Stimulated activated CD8-positive, alpha-beta memory T cell treated with anti-CD3 and anti-CD28 coated beads, Interleukin-15, amount 100 ng/mL, for 4 hours (primary cell): Measurements from ENCODE around the gene SPINK1.
A peak's percentile ranks its signal among the peaks of the same experiment; 100 is the strongest.
"Not testable (repeated sequence)": the region's sequence is repeated elsewhere in the genome, so short reads cannot be mapped to it uniquely, and the experiment has no call there.

Experiments
- DNase-seq, 2 donors: peaks; one replicate each; pipeline ENCODE4 v3.0.0-alpha.2; 2020; ENCODE audit warnings: low read depth in 2 of 2

Gene SPINK1

GRCh38 chr5:147809830-147810666, 21.4 kb downstream of the SPINK1 start:
- DNase-seq: no peak

DNA sequence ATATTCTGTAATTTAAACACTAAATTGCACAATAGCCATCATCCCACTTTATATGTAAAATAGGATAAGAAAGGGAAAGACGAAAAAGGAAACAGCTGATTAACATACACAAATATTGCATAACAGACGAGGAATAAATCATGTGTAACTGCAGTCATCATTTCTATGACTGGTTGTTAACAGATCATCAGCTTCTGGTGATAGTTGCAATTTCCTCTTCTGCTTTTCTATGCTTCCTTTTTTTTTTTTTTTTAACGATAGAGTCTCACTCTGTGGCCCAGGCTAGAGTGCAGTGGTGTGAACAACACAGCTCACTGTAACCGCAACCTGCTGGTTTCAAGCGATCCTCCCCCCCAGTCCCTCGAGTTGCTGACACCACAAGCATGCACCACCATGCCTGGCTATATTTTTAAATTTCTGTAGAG, 26.4 kb downstream of the SPINK1 start:
- peak; percentile 14 to 15 for DNase-seq

DNA sequence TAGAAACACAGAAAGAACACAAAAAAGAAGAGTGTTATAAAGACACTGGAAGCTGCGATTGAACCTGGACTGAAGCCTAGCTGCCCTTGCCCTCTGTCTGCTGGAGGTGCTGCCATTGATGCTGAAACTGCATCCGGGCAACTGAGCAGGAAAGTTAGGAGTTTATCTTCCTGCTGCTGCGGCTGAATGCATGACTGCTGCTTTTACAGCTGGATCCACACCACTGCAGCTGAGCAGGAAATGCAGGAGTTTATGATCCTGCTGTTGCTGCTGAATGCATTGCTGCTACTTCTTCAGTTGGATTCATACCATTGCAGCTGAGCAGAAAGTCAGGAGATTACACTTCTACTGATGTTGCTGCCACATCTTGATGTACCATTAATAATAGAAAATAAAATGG, 27.1 kb downstream of the SPINK1 start:
- DNase-seq: no peak

DNA sequence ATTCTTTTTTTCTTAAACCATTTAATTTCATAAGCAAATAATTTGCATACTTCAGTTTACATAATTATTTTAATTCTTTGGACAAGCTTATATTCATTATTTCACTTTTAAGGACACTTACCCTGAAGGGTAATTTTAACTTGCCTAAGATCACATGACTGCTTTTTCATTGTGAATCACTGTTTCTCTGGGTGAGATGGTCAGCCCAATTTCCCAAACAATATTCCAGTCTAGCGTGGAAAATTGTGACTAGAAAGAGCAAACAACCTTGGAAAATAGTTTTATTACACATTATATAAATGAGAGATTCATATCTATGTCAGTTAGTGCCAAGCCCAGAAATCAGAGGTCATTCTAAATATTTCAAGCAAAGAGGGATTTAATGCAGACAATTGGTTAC, 27.5 kb downstream of the SPINK1 start:
- no peak for DNase-seq

- DNase-seq: not testable (repeated sequence)
These were observed 28.3 kb downstream of the SPINK1 start for GRCh38 chr5:147803161-147803560.

DNA sequence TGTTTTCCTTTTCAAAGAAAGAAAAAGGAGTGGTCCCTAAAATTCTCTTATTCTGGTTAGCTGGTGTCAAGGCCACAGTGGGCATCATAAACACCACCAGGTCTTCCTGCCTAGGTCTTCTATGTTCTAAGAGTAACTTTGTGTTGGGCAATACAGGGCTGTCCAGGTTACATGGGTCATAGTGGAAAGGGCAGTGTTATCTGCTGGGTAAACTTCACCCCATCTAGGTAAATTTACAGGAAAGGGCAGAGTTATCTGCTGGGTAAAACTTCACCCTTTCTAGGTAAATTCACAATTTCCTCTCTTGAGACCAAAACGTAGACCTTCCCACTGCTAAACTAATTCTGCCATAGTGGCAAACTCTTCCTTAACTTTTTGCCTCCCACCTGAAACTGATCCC, 30.0 kb downstream of the SPINK1 start:
- DNase-seq: no peak

DNA sequence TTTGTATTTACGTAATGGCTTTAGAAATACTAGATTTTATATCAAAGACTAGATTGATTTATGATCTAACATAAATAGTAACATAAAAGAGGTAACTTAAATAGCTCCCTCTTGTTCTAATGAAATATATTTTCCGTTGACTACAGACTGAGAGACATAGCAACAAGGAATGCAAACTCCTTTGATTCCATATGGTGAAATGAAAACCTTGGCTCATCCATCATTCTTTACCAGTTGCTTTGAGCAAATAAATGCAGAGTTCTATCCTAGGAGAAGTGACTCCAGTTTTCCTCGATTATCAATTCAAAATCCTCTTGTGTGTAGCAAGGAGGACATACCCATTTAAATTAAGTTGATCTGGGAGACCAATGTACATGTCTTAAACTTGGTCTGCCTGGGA, 31.0 kb downstream of the SPINK1 start:
- no peak for DNase-seq

DNA sequence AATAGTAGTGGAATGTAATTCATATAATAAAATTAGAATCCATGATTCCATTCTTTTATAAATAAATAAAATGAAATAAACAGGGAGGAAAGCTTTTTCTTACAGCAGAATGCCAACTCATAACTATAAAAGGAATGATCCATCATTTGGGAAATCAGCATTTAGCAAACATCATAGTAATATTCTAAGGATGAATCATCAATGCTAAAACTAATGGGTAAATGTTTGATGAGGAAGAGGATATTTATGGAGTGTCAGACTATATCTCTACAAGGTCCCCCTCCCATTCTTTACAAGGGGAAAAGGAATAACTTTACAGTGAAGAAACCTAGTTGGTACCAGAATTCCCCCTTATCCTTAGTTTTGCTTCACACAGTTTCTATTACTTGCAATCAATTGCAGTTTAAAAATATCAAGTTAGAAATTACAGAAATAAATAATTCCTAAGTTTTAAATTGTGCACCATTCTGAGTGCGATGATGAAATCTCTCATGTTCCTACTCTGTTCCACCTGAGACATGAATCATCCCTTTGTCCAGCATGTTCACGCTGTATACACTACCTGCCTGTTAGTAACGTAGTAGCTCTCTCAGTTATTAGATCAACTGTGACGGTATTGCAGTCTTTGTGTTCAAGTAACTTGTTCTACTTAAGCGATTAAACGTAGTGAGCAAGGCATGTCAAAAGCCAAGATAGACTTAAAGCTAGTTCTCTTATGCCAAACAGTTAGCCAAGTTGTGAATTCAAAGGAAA, 34.7 kb downstream of the SPINK1 start:
- DNase-seq: no peak

DNA sequence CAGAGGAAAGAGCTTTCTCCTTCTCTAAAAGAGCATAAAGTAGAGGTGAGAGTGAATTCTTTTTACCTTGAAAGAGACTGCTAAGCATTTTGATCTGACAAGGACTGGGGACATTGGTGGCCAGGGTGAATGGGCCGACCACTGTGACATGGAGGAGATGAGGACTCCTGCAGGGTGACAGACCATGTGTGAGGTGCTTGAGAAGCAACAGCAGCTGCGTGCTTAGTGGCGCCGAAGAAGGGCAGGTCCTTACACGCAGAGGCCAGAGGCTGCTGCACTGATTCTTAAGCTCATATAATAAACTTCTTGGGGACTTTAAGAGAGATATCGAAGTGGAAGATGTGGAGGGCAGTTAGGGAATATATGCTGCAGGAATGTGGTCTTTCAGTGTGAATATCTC, 40.3 kb downstream of the SPINK1 start:
- DNase-seq: no peak

DNA sequence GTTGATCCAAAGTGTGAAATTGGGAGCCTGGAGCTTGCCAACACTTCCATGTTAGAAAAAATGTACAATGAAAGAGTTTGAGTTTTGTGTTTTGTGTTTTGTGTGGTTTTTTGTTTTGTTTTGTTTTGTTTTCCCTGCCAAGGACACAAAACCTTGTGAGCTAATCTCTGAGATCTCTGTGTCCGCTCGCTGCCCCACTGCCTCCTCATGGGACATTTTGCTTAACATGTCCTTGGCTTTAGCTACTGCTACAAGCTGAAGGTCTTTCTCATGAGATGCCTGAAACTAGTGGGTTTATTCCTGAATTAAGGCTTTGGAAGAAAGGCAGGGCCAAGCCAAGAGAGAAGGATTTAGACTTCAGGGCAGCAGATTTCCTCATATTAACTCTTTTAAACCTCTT, 41.7 kb downstream of the SPINK1 start:
- no peak for DNase-seq

DNA sequence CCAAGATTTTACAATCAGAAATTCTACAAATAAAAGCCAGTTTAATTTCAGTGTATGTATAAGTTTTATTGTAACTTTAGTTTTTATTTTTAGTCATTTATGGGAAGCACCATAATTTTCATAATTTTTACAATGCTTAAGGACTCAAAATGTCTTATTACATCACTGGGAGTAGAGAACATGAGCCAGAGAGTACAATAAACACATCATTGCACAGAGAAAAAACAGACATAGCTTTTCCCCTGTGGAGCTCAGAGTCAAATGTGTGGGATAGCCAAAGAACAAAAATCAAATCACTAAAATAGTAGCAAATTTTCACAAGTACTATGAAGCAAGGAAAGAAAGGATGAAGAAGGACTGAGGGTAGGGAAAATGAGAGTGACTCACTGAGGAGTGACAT, 43.4 kb downstream of the SPINK1 start:
- no peak for DNase-seq

GRCh38 chr5:147786142-147786541, 45.3 kb downstream of the SPINK1 start:
- no peak for DNase-seq

DNA sequence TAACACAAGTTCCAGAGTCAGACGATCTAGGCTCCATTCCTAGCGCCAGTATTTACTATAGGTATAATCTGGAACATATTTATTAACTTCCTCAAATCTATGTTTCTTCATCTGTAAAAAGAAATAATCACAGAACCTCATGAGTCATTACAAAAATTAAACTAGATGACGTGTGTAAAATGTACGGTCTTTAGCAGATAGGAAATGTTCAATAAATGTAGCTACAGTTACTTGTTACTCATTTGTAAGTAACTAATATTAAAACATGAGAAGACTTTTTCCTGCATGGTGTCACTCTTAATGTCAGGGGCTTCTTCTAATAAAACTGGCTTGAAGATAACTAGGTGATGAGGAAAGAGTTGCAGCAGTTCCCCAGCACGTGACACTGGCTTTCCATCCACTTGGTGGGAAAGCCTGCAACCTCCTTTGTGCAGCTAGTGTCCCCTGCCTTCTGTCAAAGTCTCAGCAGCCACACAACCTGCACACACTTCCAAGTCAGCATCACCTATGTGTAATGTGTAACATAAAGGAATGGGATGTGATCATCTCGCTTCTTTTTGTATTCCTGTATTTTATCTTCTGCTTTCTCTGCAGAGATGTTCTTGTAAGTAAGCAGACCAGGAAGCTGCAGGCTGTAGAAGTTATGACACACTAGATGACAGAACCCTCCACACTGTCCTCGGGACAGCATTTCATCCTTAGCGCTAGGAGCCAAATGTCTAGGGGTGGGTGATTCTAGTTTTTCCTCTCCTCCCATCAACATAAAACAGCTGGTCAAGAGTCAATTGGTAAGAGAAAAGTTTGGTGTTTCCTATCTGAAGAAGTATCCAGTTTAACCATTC, 47.1 kb downstream of the SPINK1 start:
- DNase-seq: no peak

- peak; percentile 58 to 62 for DNase-seq
These were observed 49.1 kb downstream of the SPINK1 start, which contains the start of gene JAKMIP2 for GRCh38 chr5:147782110-147783028. Gene JAKMIP2, minus strand, starts transcription at chr5:147782728. Its CDS starts 110,922 bp downstream, at chr5:147671806.

DNA sequence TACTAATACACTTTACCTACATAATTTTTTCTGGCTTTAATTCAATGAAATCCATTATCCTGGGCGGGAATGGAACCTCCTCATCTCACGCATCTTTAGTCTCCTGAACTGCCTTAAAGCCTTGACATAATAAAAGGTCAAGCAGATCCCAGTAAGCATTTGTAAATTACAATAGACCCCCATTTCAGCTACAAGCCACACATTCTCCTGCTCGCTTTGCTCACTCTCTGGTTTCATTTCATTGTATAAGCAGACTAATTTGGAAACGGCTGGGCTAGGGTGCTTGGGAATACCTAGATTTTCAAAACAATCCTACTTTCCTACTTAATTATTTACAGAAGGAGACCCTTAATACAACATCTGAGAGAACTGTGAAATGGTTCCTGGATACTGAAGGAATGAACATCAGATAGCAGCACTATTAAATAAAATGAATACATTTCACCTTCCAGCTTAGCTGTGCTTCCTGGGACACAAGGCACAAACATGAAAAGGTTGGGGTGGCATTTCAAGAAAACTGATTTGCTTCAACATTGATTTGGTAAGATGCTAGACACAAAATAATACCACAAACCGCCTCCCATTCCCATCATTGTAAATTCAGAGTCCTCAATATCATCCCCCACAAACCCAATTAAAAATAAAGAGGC, 50.4 kb downstream of the SPINK1 start:
- DNase-seq: no peak

DNA sequence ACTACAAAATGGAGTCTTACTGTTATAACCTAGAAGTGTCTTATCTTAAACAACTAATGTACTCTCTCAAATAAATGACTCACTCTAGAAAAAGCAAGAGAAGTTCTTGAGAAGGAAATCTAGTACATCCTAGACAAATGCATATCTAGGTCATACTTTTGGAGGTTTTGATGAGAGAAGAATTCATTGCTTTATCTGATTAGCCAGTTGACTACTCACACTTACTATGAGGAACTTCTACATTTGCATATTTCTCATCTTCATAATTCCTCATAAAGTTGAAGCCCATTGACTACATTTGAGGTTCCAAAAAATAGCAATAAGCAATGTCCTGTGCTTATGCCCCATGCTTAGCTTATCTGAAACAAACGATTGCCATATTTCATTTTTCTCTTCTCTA, 51.8 kb downstream of the SPINK1 start:
- no peak for DNase-seq

DNA sequence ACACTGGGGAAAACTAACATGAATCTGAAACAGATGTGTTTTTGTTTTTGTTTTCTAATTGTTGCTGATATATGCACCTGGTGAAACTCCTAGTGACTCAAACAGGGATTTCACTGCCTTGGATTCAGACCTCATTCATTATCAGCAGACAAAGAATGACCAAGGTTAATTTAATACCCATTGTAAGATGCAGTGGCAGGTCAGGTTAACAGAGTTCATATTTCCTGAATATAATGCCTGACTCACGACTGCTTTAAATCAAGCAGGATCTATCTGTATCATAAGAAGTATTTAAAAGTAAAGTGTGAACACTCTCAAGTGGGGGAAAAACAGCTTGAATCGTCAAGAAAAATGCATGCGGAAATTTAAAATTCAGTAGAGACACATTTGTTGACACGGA, 54.5 kb downstream of the SPINK1 start:
- no peak for DNase-seq
